Retinal pigment epithelial cell (primary cell): ENCODE measurements around the gene MID1.

Source experiments
- DNase-seq: peaks from one replicate; pipeline ENCODE4 v3.0.0-alpha.2; 2010; ENCODE audit warnings: low read depth
- H3K4me3 ChIP-seq: 2 replicates; pipeline ENCODE4 v1.5.1; 2011; ENCODE audit warnings: mild to moderate bottlenecking, low read length, control low read depth, moderate library complexity
- TF ChIP-seq, protein P1 (sequence below): conservative IDR thresholded peaks from 2 replicates; pipeline ENCODE4 v1.5.1; 2011; ENCODE audit warnings: low read depth, low read length, control low read depth, inconsistent platforms

MID1 gene

DNA sequence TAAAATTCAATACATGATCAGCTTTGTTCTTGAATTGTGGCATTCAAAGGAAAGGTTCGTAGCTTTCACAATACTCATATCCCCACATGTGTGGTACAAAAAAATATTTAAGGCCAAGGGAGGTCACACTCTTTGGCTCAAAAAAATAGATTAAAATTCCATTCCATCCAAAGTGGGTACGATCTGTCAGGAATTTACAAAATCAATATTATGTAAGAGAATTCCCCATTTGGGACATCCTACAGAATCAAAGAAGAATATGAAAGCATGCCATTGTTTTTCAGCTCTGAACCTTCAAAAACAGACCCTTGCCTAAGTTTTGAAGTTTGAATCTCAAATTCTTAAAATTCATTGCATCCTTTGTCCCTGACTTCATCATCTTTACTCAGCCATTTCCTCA lies 85.8 kb downstream of the MID1 start:
- no peak overlapping the region for H3K4me3 ChIP-seq
- TF ChIP-seq, protein P1, sequence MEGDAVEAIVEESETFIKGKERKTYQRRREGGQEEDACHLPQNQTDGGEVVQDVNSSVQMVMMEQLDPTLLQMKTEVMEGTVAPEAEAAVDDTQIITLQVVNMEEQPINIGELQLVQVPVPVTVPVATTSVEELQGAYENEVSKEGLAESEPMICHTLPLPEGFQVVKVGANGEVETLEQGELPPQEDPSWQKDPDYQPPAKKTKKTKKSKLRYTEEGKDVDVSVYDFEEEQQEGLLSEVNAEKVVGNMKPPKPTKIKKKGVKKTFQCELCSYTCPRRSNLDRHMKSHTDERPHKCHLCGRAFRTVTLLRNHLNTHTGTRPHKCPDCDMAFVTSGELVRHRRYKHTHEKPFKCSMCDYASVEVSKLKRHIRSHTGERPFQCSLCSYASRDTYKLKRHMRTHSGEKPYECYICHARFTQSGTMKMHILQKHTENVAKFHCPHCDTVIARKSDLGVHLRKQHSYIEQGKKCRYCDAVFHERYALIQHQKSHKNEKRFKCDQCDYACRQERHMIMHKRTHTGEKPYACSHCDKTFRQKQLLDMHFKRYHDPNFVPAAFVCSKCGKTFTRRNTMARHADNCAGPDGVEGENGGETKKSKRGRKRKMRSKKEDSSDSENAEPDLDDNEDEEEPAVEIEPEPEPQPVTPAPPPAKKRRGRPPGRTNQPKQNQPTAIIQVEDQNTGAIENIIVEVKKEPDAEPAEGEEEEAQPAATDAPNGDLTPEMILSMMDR, result no peak
- DNase-seq, result no peak

DNA sequence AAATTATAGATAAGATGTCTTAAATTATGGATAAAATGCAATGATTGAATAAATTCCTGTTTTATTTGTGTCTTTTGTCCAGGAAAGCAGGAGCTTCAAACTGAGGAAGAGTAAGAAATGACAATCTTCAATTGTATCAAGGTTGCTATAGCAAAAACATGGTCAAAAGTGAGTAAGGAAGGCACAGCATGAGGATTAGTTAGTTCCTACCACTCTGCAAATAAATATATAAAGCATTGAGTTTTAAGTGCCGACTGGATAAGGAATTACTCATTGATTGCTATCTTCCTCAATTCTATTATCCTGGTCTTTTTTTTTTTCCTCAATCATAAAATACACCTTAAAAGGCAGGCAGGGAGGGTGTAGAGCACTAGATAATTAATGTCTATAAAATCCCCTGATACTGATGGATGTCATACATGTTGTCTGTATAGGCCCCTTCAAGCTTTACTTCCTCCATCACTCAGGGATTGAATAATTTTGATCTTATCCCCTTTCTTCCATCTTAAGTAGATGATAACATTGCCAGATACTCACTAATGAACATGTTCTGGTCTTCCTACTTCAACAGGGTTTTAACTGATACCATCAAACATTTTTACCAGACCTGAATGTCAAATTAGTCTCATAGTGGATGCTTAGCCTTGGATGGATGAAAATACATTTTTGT lies 86.6 kb downstream of the MID1 start:
- TF ChIP-seq, protein P1, result no peak
- no peak overlapping the region for H3K4me3 ChIP-seq
- no peak for DNase-seq

DNA sequence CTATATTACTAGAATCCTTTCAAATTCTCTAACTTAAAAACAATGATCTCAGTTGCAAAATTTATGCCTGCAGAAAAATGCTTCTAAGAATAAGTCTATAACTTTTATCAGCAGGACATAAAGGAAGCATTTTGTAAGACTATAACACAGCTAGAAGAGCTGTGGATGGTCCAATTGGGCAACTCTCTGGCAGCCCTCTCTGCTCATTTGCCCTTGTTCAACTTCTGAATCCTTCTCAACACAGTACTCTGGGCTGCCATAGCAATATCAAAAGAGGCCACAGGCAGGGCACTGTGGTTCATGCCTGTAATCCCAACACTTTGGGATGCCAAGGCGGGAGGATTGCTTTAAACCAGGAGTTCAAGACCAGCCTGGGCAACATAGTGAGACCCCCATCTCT lies 88.5 kb downstream of the MID1 start:
- TF ChIP-seq, protein P1, result no peak
- H3K4me3 ChIP-seq, result no peak overlapping the region
- DNase-seq, result no peak

DNA sequence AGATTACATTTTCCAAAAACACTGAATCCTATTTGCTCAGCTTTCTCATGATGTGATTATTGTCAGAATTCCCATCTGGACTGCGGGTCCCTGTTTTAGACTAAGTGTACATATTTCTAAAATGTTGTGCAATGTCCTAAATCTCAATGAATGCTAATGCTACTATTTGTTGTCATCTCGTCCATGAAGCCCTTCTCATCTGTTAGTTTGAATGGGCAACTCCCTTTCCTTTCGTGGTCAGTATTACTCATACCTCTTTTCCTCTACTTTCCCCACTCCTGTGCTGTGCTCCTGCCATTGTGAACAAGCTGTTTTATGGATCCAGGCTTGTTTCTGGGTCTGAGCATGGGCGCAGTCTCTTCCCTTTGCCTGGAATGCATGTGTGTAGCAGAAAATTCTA lies 91.0 kb downstream of the MID1 start:
- no peak overlapping the region for H3K4me3 ChIP-seq
- TF ChIP-seq, protein P1, result no peak
- DNase-seq, result no peak

DNA sequence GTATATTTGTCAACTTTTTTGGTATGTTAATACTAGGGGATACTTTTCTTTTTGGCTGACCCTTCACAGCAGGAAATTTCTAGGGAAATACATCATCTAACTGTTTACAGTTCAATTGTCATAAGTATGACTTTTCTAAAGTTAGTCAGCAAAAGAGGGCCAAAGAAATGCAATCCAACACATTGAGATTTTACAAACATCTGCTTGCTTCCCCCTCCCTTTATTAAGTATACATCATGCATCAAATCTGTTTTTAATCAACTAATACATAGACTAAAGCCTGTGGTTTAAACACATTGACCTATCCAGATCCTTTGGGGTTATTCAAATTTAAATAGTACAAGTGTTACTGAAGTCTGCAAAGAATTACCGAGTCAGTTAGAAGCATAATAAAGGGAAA lies 93.9 kb downstream of the MID1 start:
- TF ChIP-seq, protein P1, result no peak
- DNase-seq, result no peak
- no peak overlapping the region for H3K4me3 ChIP-seq

DNA sequence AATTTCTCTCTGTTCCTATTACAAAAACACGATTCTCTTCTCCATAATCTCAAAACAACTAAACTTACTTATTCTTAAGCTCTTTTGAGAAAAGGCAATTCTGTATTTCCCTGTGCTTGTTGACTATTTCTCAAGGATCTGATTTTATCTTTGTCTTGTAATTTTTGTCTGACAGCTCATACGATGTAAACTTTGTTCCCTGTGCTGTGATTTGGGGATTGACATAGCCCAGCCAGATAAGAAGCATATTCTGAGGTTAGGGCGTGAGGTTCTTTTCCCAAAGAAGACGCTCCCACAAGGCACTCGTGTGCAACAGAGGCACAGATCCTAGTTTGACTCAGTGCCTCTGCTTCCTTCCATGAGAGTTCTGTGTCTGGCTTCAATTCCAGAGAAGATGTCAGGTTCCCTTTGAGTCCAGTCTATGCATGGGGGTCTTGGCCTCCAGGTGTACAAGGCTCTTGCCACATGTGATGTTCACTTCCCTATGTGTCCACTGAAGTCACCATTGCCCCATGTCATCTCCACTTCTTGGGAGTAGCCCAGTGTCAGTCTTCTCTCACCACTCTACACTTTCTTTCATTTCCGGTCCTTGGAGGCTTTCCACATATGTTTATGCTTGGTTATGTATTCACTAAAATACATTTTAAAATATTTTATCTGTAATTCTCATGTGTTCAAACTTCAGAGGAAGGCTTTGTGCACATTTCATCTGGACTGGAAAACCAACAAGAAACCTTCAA lies 94.8 kb downstream of the MID1 start:
- TF ChIP-seq, protein P1, result no peak
- H3K4me3 ChIP-seq, result no peak overlapping the region
- no peak for DNase-seq

DNA sequence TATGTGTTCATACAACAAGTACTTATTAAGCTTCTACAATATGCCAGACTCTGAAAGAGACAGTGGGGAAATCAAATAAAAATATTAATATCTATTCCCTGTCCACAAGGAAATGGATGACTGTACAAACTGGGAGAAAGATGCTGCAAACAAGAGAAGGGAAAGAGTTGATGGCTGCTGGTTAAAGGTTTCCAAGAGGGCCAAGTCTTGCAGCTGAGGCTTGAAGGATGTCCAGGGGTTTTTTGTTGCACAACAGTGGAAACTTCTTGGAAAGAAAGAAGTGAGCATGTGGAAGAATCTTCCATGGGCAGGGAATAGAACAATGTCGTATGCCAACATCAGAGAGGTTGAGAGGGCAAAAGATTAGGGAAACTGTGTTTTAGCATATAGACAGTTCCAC lies 95.8 kb downstream of the MID1 start:
- DNase-seq, result no peak
- no peak overlapping the region for H3K4me3 ChIP-seq
- TF ChIP-seq, protein P1, result no peak
